Measurements from ENCODE around the gene TERB1.

The TERB1 gene

GRCh38 chr16:66741169-66741900 lies 60.0 kb downstream of the TERB1 start:
- no peak for DNase-seq

- no peak for DNase-seq
Observed at GRCh38 chr16:66740533-66740932, 60.9 kb downstream of the TERB1 start.

- DNase-seq, result peak; percentile 47
Observed at GRCh38 chr16:66740010-66740409, 61.4 kb downstream of the TERB1 start.

- DNase-seq, result no peak
Observed at GRCh38 chr16:66735891-66736290, 65.5 kb downstream of the TERB1 start.

- no peak for DNase-seq
Observed at GRCh38 chr16:66731101-66731500, 70.3 kb downstream of the TERB1 start.

- no peak for DNase-seq
Observed at GRCh38 chr16:66728804-66729203, 72.6 kb downstream of the TERB1 start.

GRCh38 chr16:66728117-66728787 lies 73.1 kb downstream of the TERB1 start:
- peak; percentile 60 for DNase-seq

- DNase-seq, result no peak
Observed at GRCh38 chr16:66720766-66721165, 80.6 kb downstream of the TERB1 start.

GRCh38 chr16:66719246-66719645 lies 82.1 kb downstream of the TERB1 start:
- DNase-seq, result no peak

GRCh38 chr16:66717776-66718175 lies 83.6 kb downstream of the TERB1 start:
- no peak for DNase-seq

GRCh38 chr16:66717112-66717675 lies 84.2 kb downstream of the TERB1 start:
- no peak for DNase-seq

GRCh38 chr16:66714654-66715307 lies 86.6 kb downstream of the TERB1 start:
- DNase-seq, result no peak

- DNase-seq, result no peak
Observed at GRCh38 chr16:66714062-66714461, 87.3 kb downstream of the TERB1 start.

- no peak for DNase-seq
Observed at GRCh38 chr16:66713076-66713475, 88.3 kb downstream of the TERB1 start.

GRCh38 chr16:66712512-66712911 lies 88.9 kb downstream of the TERB1 start:
- DNase-seq, result no peak

GRCh38 chr16:66711581-66711980 lies 89.8 kb downstream of the TERB1 start:
- DNase-seq, result no peak

- no peak for DNase-seq
Observed at GRCh38 chr16:66706506-66706880, 94.9 kb downstream of the TERB1 start.

GRCh38 chr16:66705790-66706505 lies 95.4 kb downstream of the TERB1 start:
- DNase-seq, result no peak

Data from CD4-positive, alpha-beta T cell treated with Interleukin-17A for 1 hour (primary cell).